Measurements from ENCODE around the gene PLEK.

DNA sequence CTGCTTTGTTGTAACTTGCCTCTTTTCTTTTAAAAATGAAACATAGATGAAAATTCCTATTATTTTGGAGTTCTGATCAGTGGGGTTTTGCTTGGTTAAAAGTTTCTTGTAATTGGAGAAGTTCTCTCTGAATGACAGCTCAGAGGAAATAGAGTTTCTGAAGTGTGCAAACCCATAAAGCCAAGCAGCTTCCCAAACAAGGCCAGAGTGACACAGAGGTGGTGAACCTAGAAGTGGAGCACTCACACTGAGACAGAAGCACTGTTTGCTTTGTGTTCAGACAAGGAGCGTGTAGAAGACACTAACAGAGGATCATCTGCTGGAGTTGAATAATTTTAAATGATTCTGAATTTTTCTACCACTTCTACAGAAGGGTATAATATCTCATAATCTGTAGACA, 52.8 kb downstream of the PLEK start:
- TF ChIP-seq ZNF19 (tag by site-specific recombination; IDR thresholded peaks at IDR 0.05; ENCODE audit: low read depth), result no peak
- no peak for TF ChIP-seq CTCF (tag by site-specific recombination; IDR thresholded peaks at IDR 0.05)
- no peak for TF ChIP-seq REST (tag by site-specific recombination; IDR thresholded peaks at IDR 0.05)

All from HEK293 (cell line).